ENCODE measurements around the gene SH2D6.
A peak's percentile ranks its signal among the peaks of the same experiment; 100 is the strongest.
"Not testable (repeated sequence)": the region's sequence is repeated elsewhere in the genome, so short reads cannot be mapped to it uniquely, and the experiment has no call there.

Gene SH2D6

DNA sequence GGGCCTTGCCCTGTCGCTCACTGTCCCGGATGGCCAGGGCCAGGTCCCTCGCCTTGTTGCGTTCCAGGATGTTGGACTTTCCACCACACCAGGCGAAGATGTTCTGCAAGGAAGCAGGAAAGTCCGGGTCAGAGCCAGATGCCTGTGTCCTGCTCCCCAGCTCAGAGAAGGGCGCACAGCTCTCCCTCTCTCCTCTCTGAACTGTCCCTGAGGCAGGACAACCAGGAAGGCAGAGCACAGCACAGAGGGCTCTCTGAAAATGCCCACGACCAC lies 19.4 kb upstream of the SH2D6 start:
- no peak for DNase-seq

DNA sequence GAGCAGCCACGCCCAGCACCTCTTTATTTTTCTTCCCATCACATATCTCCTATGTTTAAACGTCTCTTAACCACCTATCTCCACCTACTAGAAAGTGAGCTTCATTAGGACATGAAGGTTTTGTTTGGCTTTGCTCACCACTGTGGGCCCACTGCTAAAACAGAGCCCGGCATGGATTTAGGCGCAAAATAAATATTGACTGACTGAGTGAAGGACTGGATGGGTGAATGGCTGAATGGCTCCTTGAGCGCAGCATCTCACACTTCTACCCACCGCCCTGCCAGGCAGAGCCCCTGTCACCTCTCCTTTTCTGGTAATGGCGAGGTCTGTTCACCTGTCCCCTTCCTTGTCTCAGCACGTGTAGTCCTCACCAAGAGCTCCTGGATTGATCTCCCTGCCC lies 18.5 kb upstream of the SH2D6 start:
- DNase-seq, result no peak

DNA sequence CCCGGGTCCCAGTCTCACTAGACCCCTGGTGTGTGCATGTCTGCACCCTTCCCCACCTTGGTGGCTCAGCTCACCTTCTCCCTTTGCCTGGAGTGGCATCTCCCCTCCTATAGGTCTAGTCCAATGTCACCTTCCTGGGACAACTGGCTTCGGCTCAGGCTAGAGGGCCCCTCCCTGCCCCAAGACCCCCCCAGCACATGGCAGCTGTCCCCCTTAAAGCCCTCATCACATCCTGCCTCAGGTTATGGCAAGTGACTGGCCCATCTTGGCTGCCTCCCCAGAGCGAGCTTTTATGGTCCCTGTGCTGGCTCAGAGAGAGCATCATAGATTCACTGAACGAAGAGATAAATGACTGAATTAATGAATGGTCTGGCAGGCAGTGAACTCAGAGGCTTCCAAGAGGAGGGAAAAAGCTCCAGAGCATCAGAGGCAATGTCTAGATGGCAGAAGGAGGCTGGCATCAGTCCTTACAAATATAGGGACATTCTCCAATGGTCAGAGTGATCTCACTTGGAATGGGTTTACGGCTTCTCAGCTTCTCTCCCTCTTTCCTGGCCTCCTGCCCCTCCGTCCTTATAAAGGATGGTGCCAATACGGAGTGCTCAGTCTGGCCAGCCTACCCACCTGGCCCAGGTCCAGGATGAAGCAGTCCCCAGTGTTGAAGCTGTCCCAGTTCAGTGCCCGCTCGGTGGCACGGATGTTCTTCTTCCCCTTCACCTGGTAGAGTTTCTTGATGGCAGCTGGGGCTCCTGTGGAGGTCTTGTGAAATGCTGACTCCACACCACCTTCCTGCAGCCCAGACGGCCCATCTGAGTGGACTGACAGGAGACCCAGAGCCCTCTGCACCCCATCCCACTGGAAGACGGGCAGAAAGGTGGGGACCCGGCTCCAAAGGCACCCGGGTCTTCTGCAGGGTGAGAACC lies 17.7 kb upstream of the SH2D6 start:
- no peak for DNase-seq

DNA sequence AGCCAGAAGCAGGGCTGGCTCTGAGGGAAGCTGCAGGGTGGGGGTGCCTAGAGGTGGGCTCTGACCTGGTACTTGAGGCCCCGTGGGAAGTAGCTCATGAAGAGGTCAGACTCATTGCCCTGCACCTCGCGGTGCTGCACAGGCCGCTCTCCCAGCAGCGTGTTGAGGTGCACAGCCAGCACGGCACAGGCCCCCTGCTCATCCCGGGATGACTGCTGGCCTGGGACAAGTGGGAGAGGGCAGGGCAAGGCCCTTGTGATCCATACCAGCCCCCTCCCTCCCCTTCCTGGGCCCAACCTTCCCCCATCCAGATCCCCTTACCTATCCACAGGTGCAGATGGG lies 17.1 kb upstream of the SH2D6 start:
- no peak for DNase-seq

DNA sequence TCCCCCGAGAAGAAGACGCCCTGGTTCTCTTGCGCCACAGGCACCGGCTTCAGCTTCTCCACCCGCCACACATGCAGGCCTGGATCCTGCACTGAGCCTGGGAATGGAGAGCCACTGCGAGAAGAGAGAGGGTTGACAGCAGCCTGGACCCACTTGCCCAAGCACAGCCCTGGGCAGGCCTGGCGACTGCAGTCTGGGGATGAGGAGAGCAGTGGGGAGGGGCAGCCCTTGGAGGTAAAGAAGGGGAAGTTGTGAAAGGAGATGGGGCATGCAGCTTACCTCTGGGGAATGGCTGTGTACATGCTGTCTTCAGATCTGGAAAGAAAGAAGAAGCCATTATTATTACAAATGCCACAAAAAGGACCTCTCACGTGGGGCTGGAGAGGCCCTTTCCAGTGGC lies 16.7 kb upstream of the SH2D6 start:
- DNase-seq, result no peak

DNA sequence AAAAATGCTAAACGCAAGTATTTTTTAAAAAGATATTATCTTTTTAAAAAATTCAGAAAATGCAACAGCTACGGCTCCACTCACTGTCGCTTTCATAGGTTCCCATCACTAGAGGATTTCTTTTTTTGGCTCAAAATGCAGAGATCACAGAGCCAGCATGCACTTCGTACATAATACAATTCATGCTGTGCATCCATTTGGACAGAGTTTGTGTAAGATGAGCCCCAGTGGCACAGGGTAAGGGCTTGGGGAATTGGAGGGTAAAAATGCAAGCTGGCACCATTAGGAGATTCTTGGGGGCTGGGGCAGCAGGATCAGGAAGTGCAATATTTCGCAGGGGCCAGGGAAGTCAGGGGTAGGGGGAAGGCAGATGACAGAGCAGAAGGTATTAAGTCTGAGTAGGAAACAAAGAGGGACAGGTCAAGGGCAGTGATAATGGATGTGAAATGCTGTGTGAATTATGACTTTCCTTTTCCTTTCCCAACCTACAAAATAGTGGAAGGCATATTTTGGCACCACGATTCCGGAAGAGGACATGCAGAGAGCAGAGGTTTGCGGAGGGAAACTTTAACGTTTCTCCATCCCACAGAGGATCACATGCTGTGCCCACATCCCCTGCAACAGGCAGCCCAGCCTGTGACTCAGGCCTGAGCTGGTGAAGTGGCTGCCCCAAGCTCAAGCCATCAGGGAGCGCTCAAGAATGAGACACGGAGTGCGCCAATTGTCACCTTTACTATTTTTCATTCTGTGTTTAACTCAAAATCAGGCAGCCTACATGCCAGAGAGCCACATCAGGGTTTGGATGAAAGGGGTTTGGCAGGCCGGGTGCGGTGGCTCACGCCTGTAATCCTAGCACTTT lies 13.1 kb upstream of the SH2D6 start:
- peak; percentile 72 for DNase-seq

DNA sequence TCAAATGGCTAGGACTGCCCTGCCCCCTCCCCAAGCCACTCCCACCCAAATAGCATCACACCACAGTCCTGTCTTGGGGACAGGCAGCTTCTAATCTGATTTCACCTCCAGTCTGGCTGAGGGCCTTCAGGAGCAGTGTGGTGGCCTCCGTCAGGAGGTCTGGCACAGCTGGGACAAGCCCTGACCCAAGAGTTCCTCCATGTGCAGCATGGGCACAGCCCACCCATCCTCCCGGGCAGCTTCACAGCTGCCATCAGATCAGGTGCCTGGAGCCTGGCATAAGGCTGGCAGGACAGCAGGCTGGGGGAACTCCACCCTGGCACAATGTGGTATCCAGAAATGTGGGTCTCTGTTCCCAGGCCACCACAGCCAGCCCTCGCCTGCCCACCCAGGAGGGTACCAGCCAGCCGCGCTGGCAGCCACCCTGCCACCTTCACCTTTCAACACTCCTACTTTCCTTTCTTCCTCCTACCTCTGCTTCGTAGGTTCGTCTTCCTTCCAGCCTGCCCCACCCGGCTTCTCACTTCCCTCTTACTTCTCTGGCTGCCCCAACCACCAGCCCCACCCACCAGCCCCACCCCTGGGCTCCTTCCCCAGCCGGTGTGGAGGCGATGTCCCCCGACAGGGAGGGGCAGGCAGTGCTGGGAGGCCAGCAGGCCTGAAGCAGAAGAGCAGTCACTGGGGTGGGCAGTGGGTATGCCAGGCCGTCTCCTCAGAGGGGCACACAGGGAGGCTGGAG lies 8.5 kb upstream of the SH2D6 start, which contains the start of gene CAPG:
Gene CAPG, minus strand, starts transcription at position 522 of the 739 bp plus-strand sequence. CDS start 8,221 bp downstream, outside the sequence.
- peak; percentile 51 for DNase-seq

DNA sequence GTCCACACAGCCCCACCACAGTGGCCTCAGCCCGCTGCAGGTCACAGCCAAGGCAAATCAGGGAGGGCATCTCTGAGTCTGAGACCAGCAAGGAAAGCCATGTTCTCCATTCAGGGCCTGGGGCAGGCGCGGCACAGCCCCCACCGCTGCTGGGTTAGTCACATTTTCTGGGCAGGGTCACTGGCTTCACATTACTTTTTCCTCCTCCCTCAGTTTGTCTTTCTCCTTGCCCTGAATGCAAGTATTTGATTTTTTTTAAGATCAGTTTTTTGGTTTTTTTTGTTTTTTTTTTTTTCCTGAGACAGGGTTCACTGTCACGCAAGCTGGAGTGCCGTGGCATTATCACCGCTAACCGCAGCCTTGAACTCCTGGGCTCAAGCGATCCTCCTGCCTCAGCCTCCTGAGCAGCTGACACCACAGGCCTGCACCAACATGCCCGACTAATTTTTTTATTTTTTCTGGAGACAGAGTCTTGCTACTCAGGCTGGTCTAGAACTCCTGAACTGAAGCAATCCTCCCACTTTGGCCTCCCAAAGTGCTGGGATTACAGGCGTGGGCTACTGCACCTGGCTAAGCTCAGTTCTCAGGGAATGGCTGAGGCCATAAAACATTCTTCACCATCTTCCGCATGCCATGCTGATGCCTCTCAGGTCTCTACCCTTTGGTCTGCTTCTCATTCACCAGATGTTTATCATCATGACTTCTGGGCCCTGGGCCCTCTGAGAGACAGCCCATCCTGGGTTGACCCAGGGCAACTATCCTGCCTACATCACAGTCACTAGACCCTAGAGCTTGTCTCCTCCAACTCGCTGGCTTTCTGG lies 7.7 kb upstream of the SH2D6 start:
- no peak for DNase-seq

DNA sequence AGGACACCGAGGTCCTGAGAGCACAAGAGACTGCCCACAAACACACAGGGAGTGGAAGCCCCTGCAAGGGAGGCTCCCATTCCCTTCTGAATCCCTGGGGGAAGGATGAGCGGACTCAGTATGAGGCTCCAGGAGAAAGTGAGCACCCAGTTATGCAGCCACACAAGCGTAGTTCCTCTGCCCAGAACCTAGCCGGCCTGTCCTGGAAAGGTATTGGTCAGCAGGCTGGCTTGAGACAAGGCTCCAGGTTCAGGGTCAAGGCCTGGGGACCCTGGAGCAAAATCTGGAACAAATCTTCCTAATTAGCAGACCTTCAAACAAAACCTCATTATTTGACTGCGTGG lies 7.1 kb upstream of the SH2D6 start:
- no peak for DNase-seq

DNA sequence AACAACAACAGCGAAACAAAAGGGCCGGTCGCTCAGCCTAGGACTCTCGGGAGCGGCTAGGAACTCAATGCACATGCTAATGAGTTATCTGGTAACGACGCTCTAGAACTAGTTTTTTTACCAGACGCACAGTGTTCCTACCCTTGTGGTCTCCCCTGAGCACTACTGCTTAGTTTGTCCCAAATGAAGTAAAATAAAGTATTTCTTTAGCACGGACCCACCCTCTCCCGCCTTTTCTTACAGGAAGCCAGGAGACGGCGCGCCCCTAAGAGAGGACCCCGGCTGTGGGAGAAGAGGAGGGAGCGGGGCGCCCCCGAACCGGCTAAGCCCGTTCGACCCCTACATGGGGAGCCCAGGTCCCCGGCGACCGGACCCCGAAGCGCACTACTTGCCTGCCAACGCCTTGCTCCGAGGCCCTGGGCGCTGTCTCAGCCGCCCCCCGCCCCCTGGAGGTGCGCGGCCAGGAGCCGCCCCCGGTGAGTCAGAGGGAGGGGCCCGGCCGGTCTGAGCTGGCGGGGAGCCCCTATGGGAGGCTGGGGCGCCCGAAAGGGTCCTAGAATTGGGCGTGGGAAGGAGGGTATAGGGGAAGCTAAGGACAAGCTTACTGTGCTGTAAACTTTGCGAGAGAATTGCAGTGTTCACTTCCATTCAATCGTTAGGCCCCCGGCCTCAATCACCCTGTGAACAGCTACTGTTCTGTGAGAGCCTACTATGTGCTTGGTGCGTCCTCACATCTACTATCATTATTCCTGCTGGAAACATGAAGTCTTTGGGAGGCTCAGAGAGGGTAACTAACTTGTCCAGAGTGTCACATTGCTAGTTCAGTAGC lies 4.7 kb upstream of the SH2D6 start:
- DNase-seq, result peak; percentile 30

DNA sequence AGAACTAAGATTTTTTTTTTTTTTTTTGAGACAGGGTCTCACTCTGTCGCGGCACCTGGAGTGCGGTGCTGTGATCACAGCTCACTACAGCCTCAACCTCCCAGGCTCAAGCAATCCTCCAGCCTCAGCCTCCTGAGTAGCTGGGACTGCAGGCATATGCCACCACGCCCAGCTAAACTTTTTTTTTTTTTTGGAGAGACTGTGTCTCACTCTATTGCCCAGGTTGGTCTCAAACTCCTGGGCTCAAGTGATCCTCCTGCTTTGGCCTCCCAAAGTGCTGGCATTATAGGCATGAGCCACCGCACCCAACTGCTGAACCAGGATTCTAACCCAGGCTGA lies 4.1 kb upstream of the SH2D6 start:
- DNase-seq, result not testable (repeated sequence)

DNA sequence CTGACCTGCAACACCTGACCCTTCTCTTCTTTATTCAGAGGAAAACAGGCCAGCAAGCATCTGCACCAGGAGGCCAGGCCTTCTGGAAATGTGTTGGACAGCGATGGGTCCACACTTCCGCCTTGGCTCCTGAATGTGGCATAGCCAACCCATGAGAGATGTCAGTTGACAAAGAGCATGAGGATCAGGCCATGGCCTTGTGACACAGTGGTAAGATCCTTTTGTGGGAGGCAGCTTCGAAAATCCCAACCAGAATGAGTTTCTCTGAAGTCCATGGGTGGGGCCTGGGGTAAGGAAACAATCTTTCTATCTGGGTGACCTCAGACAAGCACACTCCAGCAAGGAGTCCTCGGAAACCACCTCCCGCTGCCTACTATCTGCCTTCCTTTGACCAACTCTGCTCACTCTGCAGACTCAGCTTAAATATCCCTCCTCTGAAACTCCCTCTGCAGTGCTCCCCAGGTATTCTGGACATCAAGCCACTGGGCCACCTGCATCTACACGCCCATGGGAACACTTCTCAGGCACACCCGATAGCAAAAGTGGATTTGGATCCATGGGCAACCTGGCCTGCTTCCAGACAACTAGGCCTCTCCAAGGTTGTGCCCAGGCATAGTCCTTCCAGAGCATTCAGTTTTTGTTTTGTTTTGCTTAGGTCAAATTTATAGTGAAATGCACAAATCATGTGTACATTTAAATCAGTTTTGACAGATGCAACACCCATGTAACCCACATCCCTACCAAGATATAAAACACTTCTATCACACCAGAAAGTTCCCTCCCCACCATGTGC lies 3.6 kb upstream of the SH2D6 start:
- no peak for DNase-seq

DNA sequence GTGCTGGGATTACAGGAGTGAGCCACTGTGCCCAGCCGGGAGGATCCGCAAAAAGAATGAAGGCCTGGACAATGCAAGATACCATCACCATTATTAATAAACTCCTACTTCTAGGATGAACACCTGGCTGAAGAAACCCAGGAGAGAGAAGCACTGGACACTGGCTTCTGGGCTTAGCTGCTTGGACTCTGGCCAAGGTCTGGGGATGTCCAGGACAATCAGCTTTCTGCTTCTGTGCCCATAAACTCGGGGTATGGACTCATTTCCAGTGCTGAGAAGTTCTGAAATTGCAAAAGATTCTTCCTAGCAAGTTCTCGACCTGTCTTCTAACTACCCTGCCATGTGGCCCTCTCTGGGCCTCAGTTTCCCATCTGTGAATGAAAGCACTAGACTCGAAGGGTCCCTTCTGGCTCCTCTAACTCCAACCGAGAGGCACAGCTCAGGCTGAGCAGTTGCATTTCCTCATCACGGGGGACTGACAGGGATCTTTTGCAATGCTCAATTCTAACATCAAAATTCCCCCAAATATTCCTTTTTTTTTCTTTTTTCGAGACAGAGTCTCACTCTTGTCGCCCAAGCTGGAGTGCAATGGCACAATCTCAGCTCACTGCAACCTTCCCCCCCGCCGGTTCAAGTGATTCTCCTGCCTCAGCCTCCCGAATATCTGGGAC lies 2.4 kb upstream of the SH2D6 start:
- DNase-seq, result no peak

DNA sequence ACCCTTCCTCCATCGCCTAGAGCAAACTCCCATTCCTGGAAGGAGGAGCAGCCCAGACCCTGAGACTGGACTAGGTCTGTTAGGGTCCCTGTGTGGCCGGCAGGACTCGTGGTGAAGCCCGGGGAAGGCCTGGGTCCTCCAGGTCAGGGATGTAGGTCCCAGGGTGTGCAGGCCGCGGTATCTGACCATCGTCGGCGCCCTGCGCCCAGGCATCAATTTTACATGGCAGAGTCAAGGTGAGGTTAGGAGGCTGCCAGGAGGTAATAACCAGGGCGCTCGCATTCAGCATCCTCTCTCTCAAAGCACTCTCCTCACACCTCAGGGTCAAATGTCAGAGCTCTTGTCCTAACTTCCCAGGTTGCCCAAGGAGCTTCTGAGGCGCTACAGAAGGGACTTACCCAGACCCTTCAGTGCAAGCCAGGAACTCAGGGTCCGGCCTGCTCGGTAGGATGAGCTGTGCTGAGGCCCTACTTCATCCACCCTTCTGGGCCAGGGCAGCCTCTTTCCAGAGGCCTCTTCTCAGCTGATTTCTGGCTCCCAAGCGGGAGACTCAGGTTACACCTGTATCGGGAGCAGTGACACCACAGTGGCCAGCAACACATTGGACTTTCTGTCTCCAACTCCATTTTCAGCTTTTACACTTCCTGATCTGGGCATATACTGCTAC lies 628 bp downstream of the SH2D6 start:
- DNase-seq, result no peak

DNA sequence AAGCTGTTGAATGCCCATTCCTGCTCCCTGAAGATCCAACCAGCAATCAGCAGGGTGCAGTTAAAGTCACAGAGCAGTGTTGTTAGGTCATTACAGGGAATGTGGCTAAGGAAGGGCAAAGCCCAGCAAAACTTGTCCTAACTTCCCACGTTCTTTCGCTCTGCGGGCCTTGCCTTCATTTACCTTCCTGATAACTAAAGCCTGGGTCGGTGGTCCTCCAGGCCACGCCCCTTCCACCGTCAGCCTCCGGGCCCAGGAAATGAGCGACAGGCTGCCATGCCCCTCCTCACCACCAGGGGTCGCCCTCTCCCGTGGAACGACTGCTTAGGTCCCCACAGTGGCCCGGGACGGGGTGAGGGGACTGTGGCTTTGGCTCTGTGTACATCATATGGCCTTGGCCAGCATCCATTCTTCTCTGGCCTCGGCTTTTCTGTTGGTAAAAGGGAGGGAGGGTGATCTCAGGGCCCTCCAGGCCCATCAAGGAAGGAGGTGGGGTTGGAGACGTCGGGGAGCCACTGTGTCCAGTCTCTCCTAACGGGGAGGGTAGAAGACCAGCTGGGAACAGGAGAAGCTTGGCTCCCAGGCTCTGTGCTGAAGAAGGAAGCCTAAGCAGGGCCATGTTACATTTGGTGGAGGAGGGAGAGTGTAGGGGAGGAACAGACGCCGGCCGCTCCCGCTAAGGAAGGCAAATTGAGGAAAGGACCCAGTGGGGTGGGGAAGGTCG lies 2.2 kb downstream of the SH2D6 start:
- DNase-seq, result peak; percentile 93

DNA sequence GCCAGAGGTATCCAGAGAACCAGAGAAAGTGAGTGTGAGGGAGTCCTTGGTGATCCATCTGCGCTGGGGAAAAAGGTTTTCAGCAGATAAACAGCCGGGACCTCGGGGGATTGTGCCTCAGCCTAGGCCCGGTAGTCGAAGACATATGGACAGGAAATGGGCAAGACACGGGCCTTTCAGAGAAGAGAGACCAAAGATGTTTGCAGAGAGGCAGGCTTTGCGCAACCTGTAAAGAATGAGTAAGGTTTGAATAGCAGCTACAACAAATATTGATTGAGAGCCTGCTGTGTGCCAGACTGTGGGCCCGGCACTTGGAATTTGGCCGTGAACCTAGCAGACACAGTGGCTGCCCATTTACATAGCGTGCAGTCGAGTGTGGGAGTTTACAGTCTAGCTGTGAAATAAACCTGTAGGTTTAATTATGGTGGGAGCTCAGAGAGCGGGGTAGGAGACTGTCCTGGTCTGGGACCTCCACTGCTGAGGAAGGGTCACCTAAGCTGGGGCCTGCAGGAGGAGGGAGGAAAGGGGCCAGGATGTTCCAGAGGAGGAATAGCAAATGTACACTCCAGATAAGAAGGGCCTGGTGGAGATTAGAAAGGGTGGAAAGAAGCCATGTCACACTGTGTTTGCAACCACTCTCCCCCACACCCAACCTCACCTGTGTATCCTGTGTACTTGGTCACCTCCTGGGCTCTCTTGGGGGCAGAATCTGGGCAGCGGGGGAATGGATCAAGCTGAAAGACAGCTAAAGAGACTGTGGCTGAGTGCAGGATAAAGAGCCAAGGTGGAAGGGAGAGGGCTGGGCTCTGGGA lies 3.0 kb downstream of the SH2D6 start:
- no peak for DNase-seq

DNA sequence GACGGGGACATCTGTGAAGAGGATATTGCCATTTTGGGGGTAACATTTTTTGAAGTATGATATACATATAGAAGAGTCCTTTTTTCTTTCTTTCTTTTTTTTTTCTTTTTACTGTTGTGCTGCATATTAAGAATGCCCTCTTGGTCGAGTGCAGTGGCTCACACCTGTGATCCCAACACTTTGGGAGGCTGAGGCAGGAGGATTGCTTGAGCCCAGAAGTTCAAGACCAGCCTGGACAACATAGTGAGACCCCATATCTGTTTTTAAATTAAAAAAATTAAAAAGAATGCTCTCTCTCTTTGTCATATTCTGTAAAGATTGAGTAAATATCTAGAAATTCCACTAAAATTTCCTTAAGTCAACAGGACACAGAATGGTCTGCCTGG lies 3.6 kb downstream of the SH2D6 start:
- DNase-seq, result no peak

DNA sequence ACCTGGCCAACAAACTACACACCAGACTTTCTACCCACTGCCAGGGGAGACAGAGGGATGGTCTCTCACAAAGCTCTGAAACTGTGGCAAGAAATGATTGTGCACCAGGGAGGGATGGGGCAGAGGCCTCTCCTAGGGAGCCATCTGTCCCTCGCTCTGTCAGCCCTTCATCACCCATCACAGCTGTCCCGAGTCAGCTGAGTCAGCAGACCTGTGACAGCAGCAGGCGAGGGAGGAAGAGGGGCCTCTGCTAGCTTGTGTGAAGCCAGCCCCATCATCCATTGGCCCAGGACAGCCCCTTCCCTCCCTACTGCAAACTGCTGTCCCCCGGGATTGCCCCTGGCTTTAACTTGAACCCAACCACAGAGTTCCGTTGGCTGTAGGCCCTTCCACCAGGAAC lies 5.0 kb downstream of the SH2D6 start:
- no peak for DNase-seq

All from activated naive CD4-positive, alpha-beta T cell treated with Interleukin-2 at 50 U/mL for 16 hours (primary cell).